IPS-NIHi7 (cell line): Measurements from ENCODE around the gene SDCBP2.

Experiments
- DNase-seq: peaks from one replicate; pipeline ENCODE4 v3.0.0; 2012; ENCODE audit warnings: mixed read lengths; ENCODE audit errors: extremely low spot score

SDCBP2 gene

GRCh38 chr20:1331101-1331500 lies 2.2 kb upstream of the SDCBP2 start:
- no peak for DNase-seq

- peak; percentile 7 for DNase-seq
These were observed 1.3 kb upstream of the SDCBP2 start for GRCh38 chr20:1330075-1330830.

- DNase-seq = no peak
These were observed 886 bp downstream of the SDCBP2 start for GRCh38 chr20:1327827-1328679.

GRCh38 chr20:1327241-1327653 lies 1.7 kb downstream of the SDCBP2 start:
- no peak for DNase-seq

- DNase-seq = no peak
These were observed 2.7 kb downstream of the SDCBP2 start for GRCh38 chr20:1326031-1326930.

- DNase-seq = peak; percentile 99
These were observed 3.5 kb downstream of the SDCBP2 start for GRCh38 chr20:1325173-1326030.

GRCh38 chr20:1324598-1325172 lies 4.3 kb downstream of the SDCBP2 start:
- no peak for DNase-seq

GRCh38 chr20:1323830-1324597 lies 4.9 kb downstream of the SDCBP2 start:
- no peak for DNase-seq

- DNase-seq = no peak
These were observed 5.7 kb downstream of the SDCBP2 start for GRCh38 chr20:1323256-1323655.

- DNase-seq = no peak
These were observed 6.3 kb downstream of the SDCBP2 start for GRCh38 chr20:1322511-1323245.

- DNase-seq = no peak
These were observed 7.3 kb downstream of the SDCBP2 start for GRCh38 chr20:1321654-1321939.

GRCh38 chr20:1320902-1321653 lies 7.9 kb downstream of the SDCBP2 start:
- DNase-seq = no peak

GRCh38 chr20:1320016-1320415 lies 8.9 kb downstream of the SDCBP2 start:
- DNase-seq = no peak

GRCh38 chr20:1319462-1319861 lies 9.5 kb downstream of the SDCBP2 start:
- no peak for DNase-seq

GRCh38 chr20:1319051-1319450 lies 9.9 kb downstream of the SDCBP2 start:
- no peak for DNase-seq

- DNase-seq = no peak
These were observed 11.2 kb downstream of the SDCBP2 start for GRCh38 chr20:1317545-1318255.

GRCh38 chr20:1315804-1316203 lies 13.1 kb downstream of the SDCBP2 start:
- DNase-seq = no peak
